CD14-positive monocyte (primary cell): Measurements from ENCODE around the gene EGFLAM. TPM values are rescaled to one million over a fixed set of nuclear protein-coding genes. Genes with fewer than 3 reads are reported as not detected.

Experiments
- DNase-seq, 3 donors: peaks; one replicate each; pipeline ENCODE4 v3.0.0-alpha.2; 2011 to 2022
- H2AFZ ChIP-seq: 2 replicates; pipeline ENCODE4 v1.6.0; 2012; ENCODE audit warnings: mild to moderate bottlenecking, low read depth, low read length, inconsistent platforms; ENCODE audit not compliant: insufficient read depth, poor library complexity, severe bottlenecking
- H3K27ac ChIP-seq, 2 donors: 1 replicate in 1 of 2; 2 replicates in 1 of 2; pipeline ENCODE4 v1.5.1; 2012 to 2013; ENCODE audit warnings: low read length in 2 of 2, control low read depth in 1 of 2, inconsistent platforms in 1 of 2, low read depth in 1 of 2, mild to moderate bottlenecking in 1 of 2
- H3K27me3 ChIP-seq, 2 donors: one replicate each; pipeline versions ENCODE4 v1.6.0 to v1.6.1; 2011 to 2013; ENCODE audit warnings: low read length in 2 of 2; ENCODE audit not compliant: control insufficient read depth in 2 of 2, insufficient read depth in 2 of 2
- H3K36me3 ChIP-seq, 2 donors: replicated peaks in 1 of 2; 1 replicate in 1 of 2; 2 replicates in 1 of 2; pipeline versions ENCODE4 v1.5.1 to v1.6.1; 2012 to 2013; ENCODE audit warnings: low read length in 2 of 2, control low read depth in 1 of 2, inconsistent platforms in 1 of 2, mild to moderate bottlenecking in 1 of 2; ENCODE audit not compliant: insufficient read depth in 2 of 2, control insufficient read depth in 1 of 2
- H3K4me1 ChIP-seq, 2 donors: 1 replicate in 1 of 2; 2 replicates in 1 of 2; pipeline versions ENCODE4 v1.5.1 to v1.6.1; 2012 to 2013; ENCODE audit warnings: low read length in 2 of 2, control low read depth in 1 of 2, inconsistent platforms in 1 of 2, mild to moderate bottlenecking in 1 of 2, moderate library complexity in 1 of 2; ENCODE audit not compliant: insufficient read depth in 2 of 2, control insufficient read depth in 1 of 2
- H3K4me2 ChIP-seq: replicated peaks from 2 replicates; pipeline ENCODE3; 2012; ENCODE audit warnings: low read length, moderate library complexity, mild to moderate bottlenecking; ENCODE audit not compliant: poor library complexity, severe bottlenecking; ENCODE audit errors: extremely low read depth
- H3K4me3 ChIP-seq, 3 experiments: fragments of 200-600 bp in 1 of 3; sonication (generic) in 1 of 3; replicated peaks in 1 of 3; 1 replicate in 2 of 3; 2 replicates in 1 of 3; pipeline ENCODE4 v1.5.1; 2011 to 2013; ENCODE audit warnings: low read length in 3 of 3, mild to moderate bottlenecking in 3 of 3, control low read depth in 2 of 3, low read depth in 2 of 3, inconsistent platforms in 1 of 3, moderate library complexity in 1 of 3
- H3K79me2 ChIP-seq: 2 replicates; pipeline ENCODE4 v1.6.0; 2012; ENCODE audit warnings: mild to moderate bottlenecking, control low read depth, inconsistent platforms, low read length, moderate library complexity; ENCODE audit not compliant: insufficient read depth
- H3K9ac ChIP-seq: 2 replicates; pipeline ENCODE4 v1.6.0; 2017; ENCODE audit warnings: low read length, mild to moderate bottlenecking; ENCODE audit not compliant: insufficient read depth, poor library complexity, severe bottlenecking
- H3K9me3 ChIP-seq, 2 donors: replicated peaks in 1 of 2; 1 replicate in 1 of 2; 2 replicates in 1 of 2; pipeline versions ENCODE4 v1.5.1 to v1.6.1; 2012 to 2013; ENCODE audit warnings: low read length in 2 of 2, control low read depth in 1 of 2; ENCODE audit not compliant: control insufficient read depth in 1 of 2, insufficient read depth in 1 of 2
- H4K20me1 ChIP-seq: 2 replicates; pipeline ENCODE4 v1.6.0; 2012; ENCODE audit warnings: mild to moderate bottlenecking, low read length, control low read depth, moderate library complexity; ENCODE audit not compliant: insufficient read depth
- H3K27ac Mint-ChIP-seq, 7 donors: one replicate each; pipeline ENCODE4 v1.8.0; 2020; ENCODE audit warnings: mild to moderate bottlenecking in 7 of 7, mixed read lengths in 7 of 7, moderate library complexity in 6 of 7, inconsistent platforms in 2 of 7
- H3K27me3 Mint-ChIP-seq, 3 donors: one replicate each; pipeline ENCODE4 v1.8.0; 2021 to 2022; ENCODE audit warnings: low read depth in 3 of 3, mild to moderate bottlenecking in 3 of 3, mixed read lengths in 3 of 3, moderate library complexity in 3 of 3, inconsistent platforms in 1 of 3
- H3K36me3 Mint-ChIP-seq, 2 donors: one replicate each; pipeline ENCODE4 v1.8.0; 2020; ENCODE audit warnings: mixed read lengths in 2 of 2, inconsistent platforms in 1 of 2, mild to moderate bottlenecking in 1 of 2
- H3K4me1 Mint-ChIP-seq: one replicate; pipeline ENCODE4 v1.8.0; 2020; ENCODE audit warnings: mild to moderate bottlenecking, mixed read lengths
- H3K4me3 Mint-ChIP-seq, 2 donors: one replicate each; pipeline ENCODE4 v1.8.0; 2020; ENCODE audit warnings: mild to moderate bottlenecking in 2 of 2, mixed read lengths in 2 of 2, moderate library complexity in 1 of 2
- H3K9me3 Mint-ChIP-seq, 7 donors: one replicate each; pipeline ENCODE4 v1.8.0; 2020 to 2022; ENCODE audit warnings: mixed read lengths in 7 of 7, mild to moderate bottlenecking in 6 of 7, moderate library complexity in 6 of 7, inconsistent platforms in 2 of 7
- CTCF ChIP-seq: fragments of 200-600 bp; IDR thresholded peaks from one replicate; pipeline ENCODE4 v1.8.0; 2022; ENCODE audit warnings: antibody characterized with exemption, mild to moderate bottlenecking
- WGBS: methylation state at CpG from one replicate; pipeline ENCODE4 v1.1.5; 2013; ENCODE audit warnings: missing lambda C conversion rate; ENCODE audit not compliant: insufficient coverage; 5-methylcytosine and 5-hydroxymethylcytosine counted together
- intact Hi-C, 2 donors: fragments of 100-400 bp; cut with micrococcal nuclease; formaldehyde crosslinking; loops; one replicate each; pipeline versions ENCODE4 v1.15.0 to v1.15.1; 2023
- polyA plus RNA-seq, 3 donors: library from polyadenylated mRNA; depleted of rRNA in 1 of 3; unstranded in 2 of 3; stranded (reverse) in 1 of 3; fragments of 300-500 nt in 2 of 3; fragments of >200 nt in 1 of 3; fragmentation: Illumina TruSeq in 2 of 3; gene quantifications; 1 replicate in 2 of 3; 2 replicates in 1 of 3; pipeline ENCODE4 v1.2.3, GENCODE V29; 2012 to 2021

The EGFLAM gene
- polyA plus RNA-seq, 3 donors, result not detected

DNA sequence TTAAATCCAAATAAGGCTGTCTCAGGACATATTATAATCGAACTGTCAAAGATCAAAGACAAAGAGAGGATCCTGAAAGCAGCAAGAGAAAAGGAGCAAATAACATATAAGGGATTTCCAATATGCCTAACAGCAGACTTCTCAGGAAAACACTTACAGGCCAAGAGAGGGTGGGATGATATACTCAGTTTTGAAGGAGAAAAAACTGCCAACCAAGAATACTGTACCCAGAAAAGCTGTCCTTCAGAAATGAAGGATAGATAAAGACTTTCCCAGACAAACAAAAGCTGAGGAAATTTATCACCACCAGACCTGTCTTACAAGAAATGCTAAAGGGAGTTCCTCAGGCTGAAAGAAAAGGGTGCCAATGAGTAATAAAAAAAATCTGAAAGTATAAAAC is 16.0 kb downstream of the EGFLAM start:
- intact Hi-C loops, result no loop called here
- Histone ChIP-seq H3K9ac (no peak overlapping the region), H3K4me1 (no peaks in the 10 kb centered on the region), H3K79me2 (no peaks in the 10 kb centered on the region), H3K9me3 (peaks cover 7 to 16% of the 10 kb centered on the region in 2 donors), H2AFZ (no peak overlapping the region), H3K4me2 (no peak overlapping the region), H3K27me3 (no peaks in the 10 kb centered on the region), H3K4me3 (no peak overlapping the region), H3K27ac (no peak overlapping the region), H4K20me1 (no peaks in the 10 kb centered on the region), H3K36me3 (no peaks in the 10 kb centered on the region)
- Mint-ChIP-seq H3K36me3 (no peaks in the 10 kb centered on the region), H3K27ac (no peak overlapping the region), H3K9me3 (peaks cover 8 to 17% (median 11%) of the 10 kb centered on the region in 7 donors), H3K27me3 (peaks cover 0 to 3% (median 2%) of the 10 kb centered on the region in 3 donors), H3K4me3 (no peak overlapping the region), H3K4me1 (no peaks in the 10 kb centered on the region)
- no peak for DNase-seq
- WGBS, result no CpG with 5 or more reads among the region's 1 CpG
- no peak for TF ChIP-seq CTCF

DNA sequence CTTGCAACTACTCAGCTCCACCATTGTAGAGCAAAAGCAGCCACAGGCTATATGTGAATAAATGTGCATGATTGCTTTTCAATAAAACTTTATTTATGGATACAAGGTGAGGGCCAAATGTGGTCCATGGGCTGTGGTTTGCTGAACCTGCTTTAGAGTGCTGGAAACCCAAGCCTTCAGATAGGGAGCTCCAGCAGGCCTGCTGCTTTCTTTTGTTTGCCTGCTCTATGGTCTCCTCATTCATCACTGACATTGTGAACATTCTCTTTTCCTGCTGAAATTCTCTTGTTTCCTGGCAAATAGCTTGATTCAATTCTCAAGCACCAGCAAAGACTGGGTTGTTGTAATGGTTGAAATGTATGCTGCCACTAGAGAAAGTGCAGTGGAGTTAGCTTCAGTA is 26.0 kb downstream of the EGFLAM start:
- Mint-ChIP-seq H3K4me1 (no peaks in the 10 kb centered on the region), H3K9me3 (peaks cover 0 to 4% (median 1%) of the 10 kb centered on the region in 7 donors), H3K4me3 (no peak overlapping the region), H3K36me3 (no peaks in the 10 kb centered on the region), H3K27ac (no peak overlapping the region), H3K27me3 (peaks cover 0 to 4% (median 4%) of the 10 kb centered on the region in 3 donors)
- Histone ChIP-seq H2AFZ (no peak overlapping the region), H3K27me3 (no peaks in the 10 kb centered on the region), H3K9ac (no peak overlapping the region), H4K20me1 (no peaks in the 10 kb centered on the region), H3K4me3 (no peak overlapping the region), H3K9me3 (no peaks in the 10 kb centered on the region), H3K4me2 (no peak overlapping the region), H3K79me2 (no peaks in the 10 kb centered on the region), H3K36me3 (no peaks in the 10 kb centered on the region), H3K27ac (no peak overlapping the region), H3K4me1 (no peaks in the 10 kb centered on the region)
- DNase-seq, result no peak
- TF ChIP-seq CTCF, result no peak
- intact Hi-C loops, result no loop called here
